Left lung (tissue), 10 donors: Measurements from ENCODE around the gene UBE2D2. TPM values are rescaled to one million over a fixed set of nuclear protein-coding genes. Genes with fewer than 3 reads are reported as not detected.

Experiments
- ATAC-seq: fragments of 200-7000 bp; cut with Tn5 transposase; one replicate; pipeline ENCODE4 v1.9.1; 2020; ENCODE audit warnings: moderate library complexity
- DNase-seq, 4 donors: peaks; one replicate each; pipeline ENCODE4 v3.0.0-alpha.2; 2013 to 2020
- H3K27ac ChIP-seq, 2 donors: fragments of 200-600 bp; sonication (generic) in 1 of 2; one replicate each; pipeline versions ENCODE4 v1.5.0 to v1.8.0; 2020 to 2021
- H3K27me3 ChIP-seq, 2 donors: fragments of 200-600 bp; sonication (generic) in 1 of 2; one replicate each; pipeline versions ENCODE4 v1.5.0 to v1.8.0; 2020 to 2021
- H3K36me3 ChIP-seq, 2 donors: fragments of 200-600 bp; sonication (generic) in 1 of 2; one replicate each; pipeline versions ENCODE4 v1.5.0 to v1.8.0; 2020 to 2021
- H3K4me1 ChIP-seq, 2 donors: fragments of 200-600 bp; one replicate each; pipeline ENCODE4 v1.8.0; 2021
- H3K4me3 ChIP-seq, 2 donors: fragments of 200-600 bp; sonication (generic) in 1 of 2; one replicate each; pipeline versions ENCODE4 v1.5.0 to v1.8.0; 2020 to 2021; ENCODE audit warnings: mild to moderate bottlenecking in 1 of 2
- H3K9me3 ChIP-seq, 2 donors: fragments of 200-600 bp; sonication (generic) in 1 of 2; one replicate each; pipeline versions ENCODE4 v1.5.0 to v1.8.0; 2020 to 2021
- CTCF ChIP-seq, 2 donors: fragments of 200-600 bp; sonication (generic) in 1 of 2; IDR thresholded peaks; one replicate each; pipeline versions ENCODE4 v1.5.0 to v1.8.0; 2021; ENCODE audit warnings: antibody characterized with exemption in 2 of 2
- intact Hi-C, 2 donors: fragments of 100-400 bp; cut with DNase I; formaldehyde crosslinking; loops; one replicate each; pipeline versions ENCODE4 v1.11.2 to v1.14.2; 2022
- polyA plus RNA-seq, 6 donors: library from polyadenylated mRNA; unstranded; fragments of 120-200 nt; gene quantifications; one replicate each; pipeline ENCODE4 v1.2.1, GENCODE V29; 2013; ENCODE audit not compliant: insufficient read length in 6 of 6
- total RNA-seq, 2 donors: library from RNA; stranded (reverse); fragmentation: NEBNext Ultra II Directional; extraction: Animal tissue kit (Norgen Biotek cat#: 25700); gene quantifications; one replicate each; pipeline ENCODE4 v1.2.1, GENCODE V29; 2021
- donor health status: DM: no; HTN: yes; CAD: no.
- donor health status: DM: no; HTN: no; CAD: no.

The UBE2D2 gene
- total and polyA plus RNA-seq, 8 donors: 122 to 160 (median 145) TPM

DNA sequence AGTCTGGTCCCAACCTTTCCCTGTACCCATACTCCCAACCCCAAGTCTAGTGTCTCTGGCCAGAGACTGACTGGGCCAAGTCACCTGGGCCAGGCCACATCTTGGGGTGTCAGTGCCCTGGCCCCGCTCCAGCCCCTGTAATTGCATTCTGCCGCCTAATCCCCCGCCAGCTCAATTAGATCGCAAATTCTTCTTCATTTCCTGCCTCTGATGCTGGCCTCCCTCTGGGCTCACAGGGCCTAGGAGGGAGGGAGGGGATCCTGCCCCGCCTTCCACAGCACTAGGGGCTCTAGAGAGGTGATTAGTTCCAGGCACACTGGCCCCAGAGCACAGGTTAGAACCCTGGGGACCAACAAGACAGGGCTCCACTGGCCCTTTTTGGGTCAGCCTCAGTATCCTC is 92.5 kb downstream of the UBE2D2 start:
- H3K27me3 ChIP-seq: peaks cover 0 to 51% of the 10 kb centered on the region in 2 donors
- intact Hi-C loops: no loop called here
- H3K4me3 ChIP-seq: no peak overlapping the region
- no peaks in the 10 kb centered on the region for H3K9me3 ChIP-seq
- ATAC-seq: no peak
- peaks cover 57 to 94% of the 10 kb centered on the region in 2 donors for H3K4me1 ChIP-seq
- H3K27ac ChIP-seq: peak overlapping the region in 1 of 2 donors; percentile 87
- DNase-seq: peak in 1 of 4 donors; percentile 38
- no peaks in the 10 kb centered on the region for H3K36me3 ChIP-seq
- no peak for TF ChIP-seq CTCF (IDR thresholded peaks at IDR 0.05)

DNA sequence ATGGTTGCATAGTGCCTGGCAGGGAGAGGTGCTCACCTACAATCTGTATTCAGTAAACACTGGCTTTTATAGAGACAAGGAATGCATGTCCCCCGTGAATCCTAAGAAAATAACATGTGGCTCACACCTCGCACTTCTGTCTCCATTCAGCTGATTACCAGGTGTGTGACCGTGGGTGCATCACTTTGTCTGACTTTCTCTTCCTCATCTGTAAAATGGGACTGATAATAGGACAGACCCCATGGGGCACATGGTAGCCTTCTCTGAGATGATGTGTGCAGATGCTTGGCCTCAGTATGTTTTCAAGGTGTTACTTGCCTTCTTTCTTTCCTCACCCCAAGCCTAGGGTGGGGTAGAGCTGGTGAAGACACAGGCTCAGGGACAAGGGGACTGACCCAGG is 93.3 kb downstream of the UBE2D2 start:
- peaks cover 65 to 96% of the 10 kb centered on the region in 2 donors for H3K4me1 ChIP-seq
- no peaks in the 10 kb centered on the region for H3K36me3 ChIP-seq
- no peak for TF ChIP-seq CTCF (IDR thresholded peaks at IDR 0.05)
- intact Hi-C loops: no loop called here
- no peak for DNase-seq
- H3K27ac ChIP-seq: no peak overlapping the region
- H3K4me3 ChIP-seq: no peak overlapping the region
- peaks cover 0 to 51% of the 10 kb centered on the region in 2 donors for H3K27me3 ChIP-seq
- H3K9me3 ChIP-seq: no peaks in the 10 kb centered on the region
- no peak for ATAC-seq

- DNase-seq: peak in 1 of 4 donors; percentile 75
- Histone ChIP-seq H3K27ac (peak overlapping the region; percentile 67 to 82), H3K9me3 (no peaks in the 10 kb centered on the region), H3K36me3 (no peaks in the 10 kb centered on the region), H3K4me3 (no peak overlapping the region), H3K27me3 (peaks cover 0 to 51% of the 10 kb centered on the region in 2 donors), H3K4me1 (peaks cover 71 to 96% of the 10 kb centered on the region in 2 donors)
- no peak for TF ChIP-seq CTCF (IDR thresholded peaks at IDR 0.05)
- intact Hi-C loops: no loop called here
- ATAC-seq: no peak
Observed at GRCh38 chr5:139654871-139655491, 93.8 kb downstream of the UBE2D2 start.

DNA sequence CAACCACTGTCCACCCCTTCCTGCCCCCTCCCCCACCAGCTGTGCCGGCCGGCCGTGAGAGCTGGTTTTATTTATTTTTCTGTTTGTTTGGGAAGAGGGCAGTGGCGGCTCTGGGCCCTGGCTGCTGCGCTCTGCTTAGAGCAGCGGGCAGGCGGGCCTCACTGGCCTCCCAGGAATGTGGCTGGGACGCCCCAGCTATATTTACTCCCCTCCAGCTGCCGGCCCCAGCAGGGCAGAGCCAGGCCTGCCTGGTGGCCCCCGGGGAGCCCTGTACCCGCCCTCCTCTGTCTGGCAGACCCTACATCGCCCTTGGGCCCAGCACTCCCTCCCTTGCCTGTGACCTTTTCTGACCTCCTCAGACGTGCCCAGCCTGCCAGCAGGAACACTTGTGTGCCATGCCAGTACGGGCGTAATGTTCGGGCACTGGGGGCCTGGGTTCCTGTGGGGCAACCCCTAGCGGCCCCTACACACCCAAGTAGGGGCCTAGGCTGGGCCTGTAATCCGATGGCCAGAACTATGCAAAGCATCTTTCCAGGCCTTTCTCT is 94.7 kb downstream of the UBE2D2 start:
- DNase-seq (peak in 2 of 4 donors; percentile 68 to 74), ATAC-seq (peak; percentile 45)
- no peak overlapping the region for H3K4me3 ChIP-seq
- TF ChIP-seq CTCF (IDR thresholded peaks at IDR 0.05): no peak
- intact Hi-C loops: no loop called here
- H3K36me3 ChIP-seq: no peaks in the 10 kb centered on the region
- H3K27me3 ChIP-seq: peaks cover 0 to 49% of the 10 kb centered on the region in 2 donors
- peaks cover 73 to 96% of the 10 kb centered on the region in 2 donors for H3K4me1 ChIP-seq
- H3K27ac ChIP-seq: peak overlapping the region; percentile 67 to 82
- H3K9me3 ChIP-seq: no peaks in the 10 kb centered on the region

- TF ChIP-seq CTCF (IDR thresholded peaks at IDR 0.05): no peak
- ATAC-seq: no peak
- H3K27ac ChIP-seq: peak overlapping the region; percentile 50 to 79
- peaks cover 0 to 37% of the 10 kb centered on the region in 2 donors for H3K27me3 ChIP-seq
- intact Hi-C loops: no loop called here
- no peak overlapping the region for H3K4me3 ChIP-seq
- peaks cover 75 to 92% of the 10 kb centered on the region in 2 donors for H3K4me1 ChIP-seq
- H3K9me3 ChIP-seq: no peaks in the 10 kb centered on the region
- no peak for DNase-seq
- H3K36me3 ChIP-seq: no peaks in the 10 kb centered on the region
Observed at GRCh38 chr5:139657363-139658321, 96.5 kb downstream of the UBE2D2 start.
